Hematopoietic multipotent progenitor cell treated with erythropoietin and hydrocortisone succinate and interleukin-3 and kit ligand, for 17 days (in vitro differentiated cells): ENCODE measurements around the gene SNTA1.
"Not testable (repeated sequence)": the region's sequence is repeated elsewhere in the genome, so short reads cannot be mapped to it uniquely, and the experiment has no call there.

ENCODE experiments used
- DNase-seq: peaks from one replicate; pipeline ENCODE4 v3.0.0-alpha.2; 2015; ENCODE audit warnings: low spot score

SNTA1 gene

GRCh38 chr20:33465481-33466302 is 22.1 kb upstream of the SNTA1 start:
- DNase-seq = no peak

GRCh38 chr20:33464759-33465158 is 21.2 kb upstream of the SNTA1 start:
- not testable (repeated sequence) for DNase-seq

GRCh38 chr20:33463332-33464101 is 20.0 kb upstream of the SNTA1 start:
- DNase-seq = no peak

DNA sequence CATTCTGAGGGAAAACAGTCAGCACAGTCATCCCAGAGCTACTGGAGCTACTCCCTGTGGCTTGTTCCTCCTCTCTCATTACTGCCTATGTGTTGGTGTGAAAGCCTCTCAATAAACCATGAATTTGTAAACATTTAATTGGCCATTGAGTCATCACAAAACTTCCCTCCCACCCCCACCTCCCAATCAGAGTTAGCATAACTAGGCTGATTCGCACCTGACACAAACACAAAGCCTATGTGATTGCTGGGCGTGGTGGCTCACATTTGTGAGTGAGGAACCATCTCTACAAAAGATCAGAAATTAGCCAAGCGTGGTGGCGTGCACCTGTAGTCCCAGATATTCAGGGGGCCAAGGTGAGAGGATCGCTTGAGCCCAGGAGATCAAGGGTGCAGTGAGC is 17.1 kb upstream of the SNTA1 start:
- DNase-seq = no peak

GRCh38 chr20:33459599-33459998 is 16.0 kb upstream of the SNTA1 start:
- no peak for DNase-seq

GRCh38 chr20:33456916-33457642 is 13.5 kb upstream of the SNTA1 start:
- peak; percentile 84 for DNase-seq

GRCh38 chr20:33450867-33451266 is 7.3 kb upstream of the SNTA1 start:
- no peak for DNase-seq

GRCh38 chr20:33445881-33446625 is 2.5 kb upstream of the SNTA1 start:
- no peak for DNase-seq

GRCh38 chr20:33444797-33445560 is 1.4 kb upstream of the SNTA1 start:
- no peak for DNase-seq

- no peak for DNase-seq
Measured at GRCh38 chr20:33443006-33443511, 504 bp downstream of the SNTA1 start.

DNA sequence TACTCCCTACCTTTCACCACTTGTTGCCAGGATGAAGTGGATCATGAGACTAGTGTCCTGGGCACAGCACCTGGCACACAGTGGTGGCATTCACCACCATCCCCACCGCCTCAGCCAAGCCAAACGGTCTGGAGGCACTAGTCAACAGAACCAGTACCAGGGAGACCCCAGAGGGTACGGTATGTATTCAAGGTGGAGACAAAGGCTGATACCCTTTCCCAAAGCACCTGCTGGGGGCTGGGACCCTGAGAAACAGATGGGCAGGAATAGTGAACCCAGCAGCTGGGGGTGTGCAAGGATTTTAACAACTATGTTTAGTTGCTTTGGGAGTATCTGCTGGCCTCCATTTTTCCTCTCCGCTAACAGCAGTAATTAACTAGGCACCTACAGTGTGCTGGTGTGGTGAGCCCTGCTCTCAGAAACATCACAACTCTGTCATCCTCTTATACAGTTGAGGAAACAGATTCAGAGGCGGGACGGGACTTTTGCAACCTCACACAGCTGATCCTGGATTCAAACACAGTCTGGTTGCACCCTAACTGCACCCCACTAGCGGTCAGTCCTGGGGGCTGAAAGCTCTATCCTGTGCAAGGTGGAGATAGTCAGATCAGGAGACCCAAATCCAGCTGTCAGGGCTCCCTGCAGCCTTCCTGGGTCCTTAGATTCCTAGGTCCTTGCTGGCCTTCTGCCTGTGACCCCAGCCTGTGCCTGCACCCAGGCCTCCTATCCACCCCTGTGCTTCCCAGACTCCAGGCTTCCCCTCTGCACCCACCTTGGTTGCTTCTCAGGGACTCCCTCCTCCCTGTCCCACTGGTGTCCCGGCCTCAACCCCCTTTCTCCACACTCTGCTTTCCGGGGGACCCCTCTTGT is 1.2 kb downstream of the SNTA1 start:
- no peak for DNase-seq

DNA sequence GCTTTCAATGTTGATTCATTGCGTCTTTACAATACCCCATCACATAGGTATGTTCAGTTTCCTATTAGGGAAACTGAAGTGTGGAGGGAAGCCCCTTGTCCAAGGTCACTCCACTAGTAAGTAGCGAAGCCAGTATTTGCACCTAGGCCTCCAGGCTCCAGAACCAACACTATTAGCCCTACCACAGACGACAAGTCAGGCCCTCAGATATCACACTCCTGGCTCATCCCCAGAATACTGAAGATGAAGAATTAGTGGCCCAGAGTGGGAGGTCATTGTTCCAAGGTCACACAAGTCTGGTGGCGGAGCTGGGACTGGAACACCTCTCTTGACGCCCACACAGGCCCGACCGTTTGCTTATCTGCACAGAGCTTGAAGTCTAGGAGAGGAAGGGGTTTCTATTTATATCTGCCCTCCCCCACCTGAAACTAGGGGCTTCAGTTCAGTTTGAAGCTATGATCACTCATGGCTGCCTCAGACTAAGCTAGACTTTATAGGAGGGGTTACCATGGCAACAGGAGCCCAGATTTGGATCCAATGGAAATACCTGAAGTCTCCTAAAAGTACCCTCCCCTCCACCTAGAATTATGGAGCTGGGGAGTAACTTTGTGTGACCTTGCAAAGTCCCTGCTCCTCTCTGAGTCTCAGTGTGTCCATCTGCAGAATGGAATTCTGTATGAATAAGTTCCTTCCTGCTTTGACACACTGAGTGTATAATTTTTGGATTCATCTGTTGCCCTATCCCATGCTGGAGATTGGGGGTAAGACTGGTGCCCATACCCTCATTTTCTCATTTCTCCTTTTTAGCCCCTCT is 2.2 kb downstream of the SNTA1 start:
- DNase-seq = no peak

DNA sequence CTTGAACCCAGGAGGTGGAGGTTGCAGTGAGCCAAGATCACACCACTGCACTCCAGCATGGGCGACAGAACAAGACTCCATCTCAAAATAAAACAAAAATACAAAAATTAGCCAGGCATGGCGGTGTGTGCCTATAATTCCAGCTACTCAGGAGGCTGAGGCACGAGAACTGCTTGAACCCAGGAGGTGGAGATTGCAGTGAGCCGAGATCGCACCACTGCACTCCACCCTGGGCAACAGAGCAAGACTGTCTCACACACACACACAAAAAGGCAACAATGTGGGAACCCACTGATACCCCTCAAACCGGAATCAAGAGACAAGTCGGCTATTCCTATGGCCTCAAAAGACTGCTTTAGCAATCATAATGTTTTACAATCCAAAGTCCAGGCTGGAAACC is 3.0 kb downstream of the SNTA1 start:
- DNase-seq = not testable (repeated sequence)

- DNase-seq = peak; percentile 45
Measured at GRCh38 chr20:33438481-33438880, 5.1 kb downstream of the SNTA1 start.

DNA sequence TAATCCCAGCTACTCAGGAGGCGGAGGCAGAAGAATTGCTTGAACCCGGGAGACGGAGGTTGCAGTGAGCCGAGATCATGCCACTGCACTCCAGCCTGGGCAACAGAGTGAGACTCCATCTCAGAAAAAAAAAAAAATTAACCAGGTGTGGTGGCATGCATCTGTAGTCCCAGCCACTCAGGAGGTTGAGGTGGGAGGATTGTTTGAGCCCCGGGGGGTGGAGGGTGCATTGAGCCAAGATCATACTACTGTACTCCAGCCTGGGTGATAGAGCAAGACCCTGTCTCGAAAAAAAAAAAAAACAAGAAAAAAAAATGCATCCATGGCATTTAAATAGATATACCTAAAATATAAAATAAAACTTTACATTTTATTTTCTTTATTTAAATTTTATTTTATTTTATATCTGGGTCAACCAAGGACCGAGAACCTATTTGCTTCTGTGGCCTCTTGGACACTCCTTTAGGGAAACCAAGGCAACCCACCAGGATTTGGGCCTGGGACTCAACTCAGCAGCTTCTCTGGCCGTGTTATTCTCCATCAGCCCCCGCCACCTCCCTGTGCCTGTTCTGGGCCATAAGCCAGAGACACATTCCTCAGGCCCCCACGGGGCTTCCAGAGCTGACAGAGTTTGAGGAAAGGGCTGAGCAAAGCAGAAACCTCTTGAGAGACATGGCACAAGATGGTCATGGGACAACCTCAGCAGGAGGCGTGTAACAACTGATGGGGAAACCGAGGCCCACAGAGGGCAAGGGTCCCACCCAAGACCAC is 6.2 kb downstream of the SNTA1 start:
- no peak for DNase-seq

- no peak for DNase-seq
Measured at GRCh38 chr20:33434434-33434833, 9.1 kb downstream of the SNTA1 start.

DNA sequence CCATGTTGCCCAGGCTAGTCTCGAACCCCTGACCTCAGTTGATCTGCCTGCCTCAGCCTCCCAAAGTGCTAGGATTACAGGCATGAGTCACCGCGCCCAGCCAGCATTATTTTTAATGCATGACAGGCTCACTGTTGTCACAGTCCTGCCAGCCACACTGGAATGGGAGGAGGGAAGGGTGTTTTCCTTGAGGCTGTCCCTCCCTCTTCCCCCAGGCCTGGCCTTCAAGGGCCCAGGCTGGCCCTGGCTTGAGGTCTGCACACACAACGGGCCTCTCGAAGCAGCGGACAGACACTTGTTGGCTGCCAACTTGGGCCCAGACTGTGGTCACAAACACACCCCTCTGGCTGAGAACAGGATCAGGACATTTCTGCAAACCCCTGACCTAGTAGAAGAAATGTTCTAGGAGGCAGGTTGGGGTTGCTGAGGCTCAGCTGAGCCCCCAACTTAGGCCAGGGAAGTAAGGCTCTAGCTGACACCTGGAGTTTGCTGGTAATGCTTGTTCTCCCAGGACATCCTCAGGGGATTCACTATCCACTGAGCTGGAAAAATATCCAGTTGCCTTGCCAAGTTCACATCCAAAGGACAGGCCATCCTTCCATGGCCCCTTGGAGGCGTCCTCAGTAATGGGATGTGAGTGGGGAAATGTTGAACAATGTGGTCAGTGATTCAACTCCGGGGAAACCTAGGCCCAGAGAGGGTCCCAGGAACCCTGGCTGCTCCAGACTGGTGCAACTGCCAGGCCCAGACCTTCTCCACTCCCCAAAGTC is 9.9 kb downstream of the SNTA1 start:
- DNase-seq = no peak
